NCI-H82 (cell line): ENCODE results near the gene TMIGD3.
"Not testable (repeated sequence)": the region's sequence is repeated elsewhere in the genome, so short reads cannot be mapped to it uniquely, and the experiment has no call there.

ENCODE experiments used
- DNase-seq: peaks from one replicate; lab custom pipeline; 2025; lab: John Stamatoyannopoulos, UW

TMIGD3 gene

DNA sequence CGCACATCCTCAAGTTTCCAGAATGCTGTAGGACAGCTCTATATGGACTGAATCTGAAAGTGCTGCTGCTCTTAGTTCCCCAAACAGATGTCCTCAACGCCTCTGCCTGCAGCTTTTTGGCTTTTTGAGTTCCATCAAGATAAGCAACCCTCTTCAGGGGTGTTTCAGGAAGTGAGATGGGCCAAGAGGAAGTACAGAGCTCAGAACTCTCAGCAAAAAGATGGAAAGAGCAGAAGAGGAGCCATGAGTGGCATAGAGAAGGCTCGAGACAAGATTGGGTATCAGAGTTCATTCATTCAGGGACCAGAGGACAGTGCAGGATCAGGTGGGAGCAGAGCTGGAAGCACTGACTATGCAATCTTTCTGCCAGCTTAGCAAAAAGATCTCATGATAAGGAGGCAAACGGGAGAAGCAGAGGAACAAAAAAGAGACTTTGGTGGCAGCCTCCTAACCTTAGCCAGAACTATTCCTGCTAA, at the start of gene TMIGD3, which contains the start of gene ADORA3:
TSS of gene TMIGD3 (minus strand) at position 49 of the 476 bp plus-strand sequence. CDS start 279 bp downstream, outside the sequence.
TSS of gene ADORA3 (minus strand) at position 49 of the 476 bp plus-strand sequence. CDS start 279 bp downstream, outside the sequence.
- no peak for DNase-seq

DNA sequence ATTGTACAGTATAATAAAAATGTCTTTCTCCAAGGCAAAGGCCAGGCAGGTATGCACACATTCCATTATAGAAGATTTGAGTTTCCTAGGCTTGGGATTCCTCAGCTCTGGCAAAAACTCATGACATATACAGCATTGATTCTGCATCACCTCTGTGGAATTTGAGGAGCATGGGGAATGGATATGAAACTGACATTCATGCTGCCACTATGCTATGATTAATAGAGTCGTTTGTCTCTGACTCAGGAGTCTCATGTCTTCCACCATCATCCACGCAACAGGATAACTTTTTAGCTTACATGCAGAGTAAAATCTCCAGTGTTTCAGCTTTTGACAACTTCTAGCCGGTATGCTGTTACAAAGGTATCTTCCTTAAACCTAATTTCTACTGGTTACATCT, 49.8 kb upstream of the TMIGD3 start:
- no peak for DNase-seq

DNA sequence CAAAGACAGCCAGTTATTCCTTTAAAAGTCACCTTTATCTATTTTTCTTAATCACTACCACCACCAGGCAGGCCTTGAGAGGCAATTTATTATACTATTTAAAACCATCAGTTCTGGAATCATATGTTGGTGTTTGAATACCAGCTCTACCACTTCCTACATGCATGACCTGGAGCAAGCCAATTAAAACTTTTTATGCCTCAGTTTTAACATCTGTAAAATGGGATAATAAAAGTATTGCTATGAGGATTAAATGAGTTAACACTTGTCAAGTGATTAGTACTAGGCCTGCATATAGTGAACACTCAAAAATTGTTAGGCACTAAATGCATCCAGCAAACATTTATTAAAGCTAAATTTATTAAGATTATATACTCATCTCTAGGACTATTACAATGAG, 49.2 kb upstream of the TMIGD3 start:
- no peak for DNase-seq

DNA sequence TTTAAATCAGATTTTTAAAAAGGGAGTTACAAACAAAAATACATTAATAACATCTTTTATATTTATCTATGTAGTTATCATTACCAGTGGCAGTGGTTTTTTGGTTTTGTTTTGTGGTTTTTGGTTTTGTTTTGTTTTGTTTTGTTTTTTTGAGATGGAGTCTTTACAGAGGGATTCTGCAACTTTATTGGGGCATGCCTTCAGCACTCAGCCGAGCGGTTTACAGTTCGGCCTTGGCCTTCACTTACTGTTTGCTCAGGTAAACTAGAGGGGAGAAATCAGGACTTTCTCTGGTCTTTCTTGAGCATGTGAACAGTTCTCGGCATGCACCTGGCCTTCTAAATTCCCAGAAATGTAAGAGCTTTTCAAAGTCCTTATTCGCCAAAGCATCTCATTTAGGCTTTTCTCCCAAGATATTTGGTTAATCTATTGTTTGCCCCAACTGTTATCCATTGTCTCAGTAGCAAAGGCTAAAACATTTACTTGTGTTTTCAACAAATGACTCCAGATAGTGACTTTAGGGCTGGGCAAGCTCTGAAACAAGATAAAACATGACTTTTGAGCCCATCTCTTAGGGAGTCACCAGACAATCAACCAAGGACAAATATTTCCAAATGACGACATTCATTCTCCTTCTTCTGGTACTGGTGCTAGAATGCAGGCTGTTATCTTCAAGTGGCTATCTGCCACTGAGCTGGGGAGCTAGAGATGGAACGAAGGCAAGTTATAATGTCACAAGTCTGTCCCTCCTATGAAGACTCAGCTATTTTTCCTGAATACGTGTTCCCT, 48.4 kb upstream of the TMIGD3 start:
- no peak for DNase-seq

GRCh38 chr1:111547786-111548185, 44.4 kb upstream of the TMIGD3 start:
- DNase-seq, result not testable (repeated sequence)

DNA sequence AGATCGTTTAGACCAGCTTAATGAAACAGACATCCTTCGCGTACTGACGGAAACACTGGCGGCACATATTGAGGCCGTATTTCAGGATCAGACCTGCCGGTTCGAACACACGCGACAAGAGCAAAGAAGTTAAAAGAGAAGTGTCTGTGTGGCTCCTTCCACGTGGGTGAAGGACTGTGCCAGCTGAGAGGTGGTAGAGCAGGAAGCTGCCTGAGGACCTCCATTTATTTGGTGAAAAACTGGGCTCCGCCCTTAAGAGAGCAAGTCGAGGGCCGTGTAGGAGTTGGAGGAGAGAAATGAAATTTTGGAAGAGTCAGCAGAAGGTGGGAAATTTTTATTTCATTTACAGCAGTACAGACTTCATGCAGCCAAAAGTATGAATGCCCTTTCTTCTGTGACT, 38.8 kb upstream of the TMIGD3 start:
- no peak for DNase-seq

DNA sequence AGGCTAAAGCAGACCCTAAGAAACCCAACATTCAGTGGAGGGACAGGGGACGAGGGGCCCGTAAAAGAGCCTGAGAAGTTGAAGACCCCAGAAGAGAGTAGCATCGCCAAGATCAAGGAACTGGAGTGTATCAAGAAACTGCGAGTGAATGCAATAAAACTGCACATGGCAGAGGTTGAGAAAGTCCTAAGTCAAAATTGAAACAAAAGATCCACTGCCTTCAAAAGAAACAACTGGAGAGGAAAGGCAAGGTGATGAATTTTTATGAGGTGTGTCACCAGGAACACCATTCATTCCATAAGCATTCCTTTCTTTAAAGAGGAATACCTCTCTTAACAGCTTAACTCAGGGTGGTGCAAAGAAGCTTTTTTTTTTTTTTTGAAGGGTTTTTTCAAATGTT, 38.3 kb upstream of the TMIGD3 start:
- no peak for DNase-seq

DNA sequence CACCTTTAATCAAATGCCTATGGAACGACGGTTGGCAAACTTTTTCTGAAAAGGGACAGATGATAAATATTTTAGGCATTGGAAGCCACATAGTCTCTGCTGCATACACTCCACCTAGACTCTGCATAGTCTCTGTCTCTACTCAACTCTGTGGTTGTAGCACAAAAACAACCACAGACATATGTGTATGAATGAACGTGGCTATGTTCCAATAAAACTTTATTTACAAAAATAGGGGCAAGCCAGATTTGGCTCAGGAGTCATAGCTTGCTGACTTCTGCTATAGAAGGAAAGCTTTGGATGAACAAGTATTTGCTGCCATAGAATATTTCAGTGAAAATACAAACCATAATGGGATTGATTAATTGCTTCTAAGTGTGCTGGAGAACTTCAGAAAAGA, 37.5 kb upstream of the TMIGD3 start:
- no peak for DNase-seq

DNA sequence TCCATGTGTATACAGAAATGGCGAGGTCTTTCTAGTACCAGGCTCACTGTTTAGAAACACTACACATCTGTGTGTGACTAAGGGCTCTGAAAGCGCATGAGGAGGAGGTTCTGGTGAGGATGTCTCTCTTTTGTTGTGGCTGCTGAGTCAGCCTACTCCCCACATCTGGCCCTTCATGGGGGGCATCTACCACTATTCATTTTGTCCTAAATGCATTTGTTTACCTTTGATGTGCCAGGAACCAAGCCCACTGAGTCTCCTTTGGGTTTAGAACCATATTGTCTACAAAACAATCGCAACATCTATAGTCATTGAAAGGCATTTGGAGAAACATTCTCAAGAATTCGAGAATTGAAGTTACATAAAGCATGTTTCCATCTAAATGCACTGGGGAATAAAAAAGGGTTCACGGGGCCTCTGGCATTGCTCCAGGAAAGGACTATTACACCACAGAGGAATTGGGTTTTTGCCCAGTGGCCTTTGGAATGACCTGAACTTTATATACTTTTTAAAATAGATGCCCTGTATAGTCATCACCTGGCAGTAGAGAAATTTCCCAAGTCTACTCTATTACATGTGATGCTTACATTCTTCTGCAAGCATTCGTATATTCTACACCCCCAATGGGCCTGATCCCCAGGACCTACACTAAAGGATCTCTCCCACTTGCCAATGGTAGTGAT, 35.1 kb upstream of the TMIGD3 start:
- no peak for DNase-seq

DNA sequence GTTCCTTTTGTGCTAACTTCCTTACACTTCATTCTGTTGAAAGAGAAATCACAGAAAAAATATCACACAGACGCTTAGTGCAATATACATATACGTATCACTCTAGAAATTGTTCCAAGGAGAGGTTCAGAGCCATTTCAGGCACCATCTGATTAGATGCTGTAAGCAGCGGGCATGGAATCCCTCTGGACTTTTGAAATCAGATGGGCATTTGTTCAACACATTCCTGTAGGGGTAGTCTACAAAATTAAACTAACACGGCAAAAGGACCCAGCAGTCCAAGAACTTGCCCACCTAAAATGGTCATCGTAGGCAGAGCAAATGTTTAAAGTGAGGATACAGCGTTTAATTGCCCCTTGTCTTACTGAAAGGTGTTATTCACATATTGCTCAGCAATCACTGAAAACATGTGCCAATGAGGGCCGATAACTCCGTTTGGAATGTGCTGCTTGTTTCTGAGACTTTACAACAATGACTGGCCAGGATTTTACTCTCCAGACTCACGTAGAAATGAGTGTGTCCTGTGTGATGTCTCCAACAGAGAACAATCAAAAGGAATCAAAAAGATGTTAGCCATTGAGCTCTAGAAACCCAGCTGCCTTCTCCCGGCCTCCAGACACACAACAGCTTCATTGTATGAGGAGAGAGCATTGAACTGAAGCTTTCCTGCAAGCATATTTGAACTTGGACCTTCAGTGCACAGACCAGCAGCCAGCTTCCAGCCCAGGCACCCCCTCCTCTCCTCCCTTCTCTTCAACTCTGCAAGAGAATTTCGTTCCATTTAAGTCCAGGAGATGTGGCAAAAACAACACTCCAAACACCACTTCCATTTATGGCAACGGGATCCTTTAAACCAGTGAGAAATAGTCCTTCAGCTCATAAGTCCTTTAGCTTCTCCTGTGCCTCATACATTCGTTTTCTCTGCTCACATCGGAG, 32.1 kb upstream of the TMIGD3 start:
- no peak for DNase-seq

- DNase-seq, result no peak
Observed at GRCh38 chr1:111520053-111520452, 16.6 kb upstream of the TMIGD3 start.

DNA sequence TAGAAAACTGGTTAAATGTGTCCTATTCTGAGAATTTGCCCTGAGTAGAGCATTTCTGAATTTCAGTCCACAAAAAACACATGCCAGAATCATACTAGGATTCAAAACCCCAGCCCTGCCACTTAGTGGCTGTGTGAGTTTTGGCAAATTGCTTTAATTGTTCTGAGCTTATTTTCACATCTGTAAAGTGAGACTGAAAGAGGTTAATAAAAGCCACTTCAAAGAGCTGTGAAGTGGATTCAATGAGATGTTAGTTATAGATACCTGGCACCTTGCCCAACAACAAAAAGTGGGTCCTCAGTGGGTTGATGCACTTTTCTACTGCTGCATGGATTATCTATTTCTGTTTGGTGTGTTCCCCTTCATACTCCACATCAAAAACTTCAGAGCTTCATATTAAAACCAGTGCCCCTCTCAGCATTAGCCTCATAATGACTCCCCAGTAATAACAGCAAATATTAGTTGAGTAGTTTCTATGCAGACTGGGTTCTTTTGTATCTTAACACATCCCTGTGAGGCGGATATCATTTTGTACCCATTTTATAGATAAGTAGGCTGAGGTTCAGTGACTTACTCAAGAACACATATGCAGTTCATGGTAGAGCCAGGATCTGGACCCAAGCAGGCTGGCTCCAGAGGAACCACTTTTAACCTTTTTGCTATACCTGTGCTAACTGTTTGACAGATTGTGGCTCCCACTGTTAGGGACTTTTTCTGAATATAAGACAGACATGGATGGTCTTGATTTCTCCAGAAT, 14.2 kb upstream of the TMIGD3 start:
- DNase-seq, result no peak

DNA sequence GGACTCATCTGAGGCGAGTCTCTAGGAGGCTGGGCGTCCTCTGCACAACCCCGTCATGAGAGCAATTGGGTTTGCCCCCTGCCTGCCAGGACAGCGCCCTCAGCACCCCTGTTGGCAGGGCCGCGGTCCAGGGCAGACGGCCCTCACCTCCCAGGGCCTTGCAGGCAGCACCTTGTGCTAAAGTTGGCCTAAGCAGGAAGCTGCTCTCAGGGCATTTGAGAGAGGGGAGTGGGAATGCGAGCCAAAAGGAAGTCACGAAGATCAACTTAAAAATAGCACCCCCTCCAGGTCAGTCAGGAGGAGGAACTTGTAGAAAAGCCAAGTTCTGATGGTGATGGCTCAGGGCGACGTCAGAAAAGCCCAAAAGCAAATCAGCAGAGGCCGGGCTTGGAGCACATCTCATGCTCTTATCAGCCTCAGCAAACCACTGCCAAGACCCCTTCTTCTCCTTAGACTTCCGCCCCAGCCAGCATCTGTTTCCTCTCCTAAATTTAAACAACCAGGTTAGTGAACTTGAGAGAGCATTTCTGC, 12.6 kb upstream of the TMIGD3 start:
- no peak for DNase-seq

- no peak for DNase-seq
Observed at GRCh38 chr1:111515291-111516004, 12.0 kb upstream of the TMIGD3 start.

DNA sequence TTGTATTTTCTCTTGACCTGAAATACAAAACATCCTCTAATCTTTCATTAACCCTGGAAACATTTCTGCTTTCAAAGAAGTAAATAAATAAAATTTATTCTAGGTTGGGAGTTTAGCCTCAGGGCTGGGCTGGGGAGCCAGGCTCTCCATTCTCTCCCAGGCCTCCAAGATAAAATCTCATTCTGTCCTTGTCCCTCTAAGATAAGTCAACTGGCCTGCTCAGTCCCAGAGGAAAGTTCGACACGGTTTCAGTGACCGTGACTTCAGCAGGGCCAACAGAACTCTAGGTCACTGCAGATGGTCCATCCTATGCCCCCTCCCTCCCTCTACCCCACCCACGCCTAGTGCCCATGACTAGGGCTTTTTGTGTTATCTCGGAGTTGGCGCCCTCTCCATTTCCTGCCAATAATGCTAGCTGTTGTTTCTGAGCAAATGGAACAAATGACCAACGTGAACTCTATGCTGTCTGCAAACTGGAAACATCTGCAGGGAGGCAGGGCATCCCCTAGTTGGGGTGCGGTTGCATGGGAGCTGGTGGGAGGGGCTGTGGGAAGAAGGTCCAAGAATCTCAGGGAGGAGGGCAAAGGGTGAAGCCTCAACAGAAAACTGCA, 10.1 kb upstream of the TMIGD3 start:
- no peak for DNase-seq

DNA sequence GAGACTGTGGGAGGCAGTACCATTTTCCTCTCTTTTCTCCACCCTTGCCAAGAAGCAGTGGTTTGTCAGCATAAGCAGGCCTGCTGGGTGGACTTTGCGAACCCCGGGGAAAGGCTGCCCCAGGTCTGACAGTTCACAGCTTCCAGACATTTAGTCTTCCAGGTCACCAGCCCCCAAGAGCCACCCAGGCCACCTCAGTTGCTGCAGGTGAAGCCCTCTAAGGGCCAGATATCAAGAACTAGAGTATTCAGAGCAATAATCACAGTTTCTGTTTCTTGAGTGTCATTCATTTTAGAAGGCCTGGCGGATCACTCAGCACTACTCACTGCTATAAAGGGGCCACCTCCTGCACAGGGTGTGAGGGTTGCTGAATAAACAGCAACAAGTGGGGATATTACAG, 9.5 kb upstream of the TMIGD3 start:
- DNase-seq, result no peak

DNA sequence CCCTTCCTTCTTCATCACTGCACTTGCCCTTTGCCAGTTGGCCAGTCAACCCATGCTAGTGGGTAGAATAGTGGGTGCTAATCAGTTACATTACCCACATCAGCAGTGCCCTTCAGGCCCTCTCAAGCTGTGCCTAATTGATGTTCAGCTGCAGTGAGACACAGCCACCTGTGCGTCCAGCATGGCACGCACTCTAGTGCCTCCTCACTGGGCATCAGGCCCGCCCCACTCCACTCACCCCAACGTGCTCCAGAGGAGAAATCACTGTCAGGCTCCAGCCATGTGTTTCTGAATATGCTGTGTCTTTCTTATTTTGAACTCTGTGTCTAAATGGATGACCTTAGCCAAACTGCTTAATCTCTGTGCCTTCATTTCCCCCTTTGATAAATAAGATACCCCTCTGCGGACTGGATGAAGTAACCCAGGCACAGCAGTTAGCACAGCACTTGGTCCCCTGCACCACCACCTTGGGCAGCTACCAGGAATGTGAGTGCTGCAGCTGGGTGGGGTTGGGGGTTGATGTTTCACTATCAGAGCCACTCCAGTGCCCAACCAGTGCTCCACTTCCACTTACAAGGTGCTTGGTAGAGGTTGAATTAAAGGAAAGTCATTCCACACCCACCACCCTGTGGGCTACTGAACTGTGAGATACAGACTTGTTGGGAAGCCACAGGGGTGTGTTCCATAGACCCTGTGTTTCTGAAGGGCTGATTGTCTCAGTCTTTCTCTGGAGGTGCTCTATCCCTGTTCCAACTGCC, 8.9 kb upstream of the TMIGD3 start:
- no peak for DNase-seq

DNA sequence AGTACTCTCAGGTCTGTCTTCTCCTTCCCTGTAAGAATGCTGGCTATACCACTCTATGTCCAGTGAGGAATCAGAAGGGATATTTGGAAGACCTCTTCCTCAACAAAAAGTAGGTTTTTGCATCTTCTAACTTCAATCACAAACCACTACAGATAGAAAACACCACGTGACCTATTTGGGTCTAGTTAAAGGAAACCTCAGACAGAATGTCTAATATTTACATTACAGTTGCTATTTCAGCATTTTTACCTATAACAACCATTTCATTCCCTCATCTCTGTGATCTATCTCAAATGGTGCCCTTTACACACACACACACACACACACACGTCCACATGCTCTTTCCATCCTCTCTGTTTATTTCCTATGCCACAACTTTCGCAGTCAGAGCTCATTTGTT, 7.9 kb upstream of the TMIGD3 start:
- no peak for DNase-seq

- no peak for DNase-seq
Observed at GRCh38 chr1:111509997-111510375, 6.6 kb upstream of the TMIGD3 start.
